Spleen (tissue), 7 donors: Measurements from ENCODE around the gene PANX2.

Experiments
- POLR2A ChIP-seq, 3 donors: fragments of 450-650 bp; IDR thresholded peaks; one replicate each; pipeline ENCODE4 v1.5.1; 2017; ENCODE audit warnings: antibody characterized with exemption in 3 of 3, mild to moderate bottlenecking in 1 of 3
- POLR2AphosphoS5 ChIP-seq, 3 donors: sonication (generic); formaldehyde crosslinking; IDR thresholded peaks; one replicate each; pipeline ENCODE4 v1.5.1; 2017; ENCODE audit warnings: antibody characterized with exemption in 3 of 3
- TF ChIP-seq, protein P1 (sequence below), 11 experiments: fragments of 200-600 bp in 7 of 11; fragments of 450-650 bp in 4 of 11; sonication (generic) in 4 of 11; IDR thresholded peaks in 8 of 11; conservative IDR thresholded peaks in 3 of 11; 1 replicate in 7 of 11; 2 replicates in 4 of 11; pipeline versions ENCODE4 v1.4.0 to v1.8.0; 2016 to 2021; ENCODE audit warnings: antibody characterized with exemption in 11 of 11, inconsistent platforms in 4 of 11, mild to moderate bottlenecking in 1 of 11
- donor health status: DM: no; HTN: no; CAD: no; lungs with moderate emphysema.
- donor health status: DM: no; HTN: no; CAD: no.
- donor health status: DM: no; HTN: no; CAD: no.

- TF ChIP-seq, protein P1, sequence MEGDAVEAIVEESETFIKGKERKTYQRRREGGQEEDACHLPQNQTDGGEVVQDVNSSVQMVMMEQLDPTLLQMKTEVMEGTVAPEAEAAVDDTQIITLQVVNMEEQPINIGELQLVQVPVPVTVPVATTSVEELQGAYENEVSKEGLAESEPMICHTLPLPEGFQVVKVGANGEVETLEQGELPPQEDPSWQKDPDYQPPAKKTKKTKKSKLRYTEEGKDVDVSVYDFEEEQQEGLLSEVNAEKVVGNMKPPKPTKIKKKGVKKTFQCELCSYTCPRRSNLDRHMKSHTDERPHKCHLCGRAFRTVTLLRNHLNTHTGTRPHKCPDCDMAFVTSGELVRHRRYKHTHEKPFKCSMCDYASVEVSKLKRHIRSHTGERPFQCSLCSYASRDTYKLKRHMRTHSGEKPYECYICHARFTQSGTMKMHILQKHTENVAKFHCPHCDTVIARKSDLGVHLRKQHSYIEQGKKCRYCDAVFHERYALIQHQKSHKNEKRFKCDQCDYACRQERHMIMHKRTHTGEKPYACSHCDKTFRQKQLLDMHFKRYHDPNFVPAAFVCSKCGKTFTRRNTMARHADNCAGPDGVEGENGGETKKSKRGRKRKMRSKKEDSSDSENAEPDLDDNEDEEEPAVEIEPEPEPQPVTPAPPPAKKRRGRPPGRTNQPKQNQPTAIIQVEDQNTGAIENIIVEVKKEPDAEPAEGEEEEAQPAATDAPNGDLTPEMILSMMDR (IDR thresholded peaks at IDR 0.05 in 8 of 11, conservative IDR thresholded peaks at IDR 0.05 in 3 of 11), result no peak
- no peak for TF ChIP-seq POLR2AphosphoS5 (IDR thresholded peaks at IDR 0.05)
- no peak for TF ChIP-seq POLR2A (IDR thresholded peaks at IDR 0.05)
Observed at GRCh38 chr22:50179937-50180726, 9.6 kb downstream of the PANX2 start.
